Natural killer cell (primary cell): ENCODE measurements around the gene MAN1A1. TPM values are rescaled to one million over a fixed set of nuclear protein-coding genes. Genes with fewer than 3 reads are reported as not detected.
A peak's percentile ranks its signal among the peaks of the same experiment; 100 is the strongest.

Experiments
- ATAC-seq, 3 donors: fragments of 150-1000 bp in 2 of 3; fragments of 200-7000 bp in 1 of 3; cut with Tn5 transposase; 1 replicate in 1 of 3; 2 replicates in 2 of 3; pipeline ENCODE4 v1.10.0; 2021; ENCODE audit warnings: mild to moderate bottlenecking in 2 of 3, moderate library complexity in 2 of 3
- DNase-seq, 2 donors: peaks; one replicate each; pipeline versions ENCODE4 v3.0.0 to v3.0.0-alpha.2; 2013 to 2021; ENCODE audit warnings: mixed read lengths in 1 of 2
- H3K27ac ChIP-seq: one replicate; pipeline ENCODE4 v1.5.1; 2013; ENCODE audit warnings: mild to moderate bottlenecking, low read length
- H3K27me3 ChIP-seq: one replicate; pipeline ENCODE4 v1.6.1; 2013; ENCODE audit warnings: low read length; ENCODE audit not compliant: control insufficient read depth, insufficient read depth
- H3K36me3 ChIP-seq: one replicate; pipeline ENCODE4 v1.6.1; 2013; ENCODE audit warnings: low read length; ENCODE audit not compliant: control insufficient read depth, insufficient read depth
- H3K4me1 ChIP-seq: one replicate; pipeline ENCODE4 v1.6.1; 2013; ENCODE audit warnings: low read length; ENCODE audit not compliant: control insufficient read depth, insufficient read depth
- H3K4me3 ChIP-seq: one replicate; pipeline ENCODE4 v1.5.1; 2013; ENCODE audit warnings: low read length
- H3K9me3 ChIP-seq: one replicate; pipeline ENCODE4 v1.6.1; 2013; ENCODE audit warnings: low read length; ENCODE audit not compliant: control insufficient read depth, insufficient read depth
- H3K27ac Mint-ChIP-seq, 2 donors: one replicate each; pipeline ENCODE4 v1.8.0; 2022; ENCODE audit warnings: mild to moderate bottlenecking in 2 of 2, mixed read lengths in 2 of 2, moderate library complexity in 1 of 2
- H3K27me3 Mint-ChIP-seq, 2 donors: one replicate each; pipeline ENCODE4 v1.8.0; 2022; ENCODE audit warnings: low read depth in 2 of 2, mixed read lengths in 2 of 2
- H3K36me3 Mint-ChIP-seq: one replicate; pipeline ENCODE4 v1.8.0; 2022; ENCODE audit warnings: mixed read lengths
- H3K4me1 Mint-ChIP-seq, 2 donors: one replicate each; pipeline ENCODE4 v1.8.0; 2022; ENCODE audit warnings: mixed read lengths in 2 of 2
- H3K4me3 Mint-ChIP-seq: one replicate; pipeline ENCODE4 v1.8.0; 2022; ENCODE audit warnings: mild to moderate bottlenecking, moderate library complexity, mixed read lengths
- H3K9me3 Mint-ChIP-seq, 2 donors: one replicate each; pipeline ENCODE4 v1.8.0; 2022; ENCODE audit warnings: mixed read lengths in 2 of 2
- WGBS: methylation state at CpG from one replicate; pipeline ENCODE4 v1.1.7; 2013; ENCODE audit warnings: missing lambda C conversion rate; ENCODE audit not compliant: insufficient coverage; 5-methylcytosine and 5-hydroxymethylcytosine counted together
- intact Hi-C: fragments of 100-400 bp; cut with micrococcal nuclease; formaldehyde crosslinking; loops from one replicate; pipeline ENCODE4 v1.14.2; 2022
- total RNA-seq, 4 donors: library from RNA; stranded (reverse); fragments of 120-200 nt in 1 of 4; gene quantifications; one replicate each; pipeline versions ENCODE4 v1.2.3 to v1.2.4, GENCODE V29; 2013 to 2022
- TF ChIP-seq, protein P1 (sequence below): fragments of 200-600 bp; IDR thresholded peaks from one replicate; pipeline ENCODE4 v1.8.0; 2022; ENCODE audit warnings: antibody characterized with exemption

MAN1A1 gene
- total RNA-seq, 3 donors from 2014 or later (not counting 1 experiment from before 2014, with no cell fraction given) = 45.6 to 54.6 (median 53.6) TPM

DNA sequence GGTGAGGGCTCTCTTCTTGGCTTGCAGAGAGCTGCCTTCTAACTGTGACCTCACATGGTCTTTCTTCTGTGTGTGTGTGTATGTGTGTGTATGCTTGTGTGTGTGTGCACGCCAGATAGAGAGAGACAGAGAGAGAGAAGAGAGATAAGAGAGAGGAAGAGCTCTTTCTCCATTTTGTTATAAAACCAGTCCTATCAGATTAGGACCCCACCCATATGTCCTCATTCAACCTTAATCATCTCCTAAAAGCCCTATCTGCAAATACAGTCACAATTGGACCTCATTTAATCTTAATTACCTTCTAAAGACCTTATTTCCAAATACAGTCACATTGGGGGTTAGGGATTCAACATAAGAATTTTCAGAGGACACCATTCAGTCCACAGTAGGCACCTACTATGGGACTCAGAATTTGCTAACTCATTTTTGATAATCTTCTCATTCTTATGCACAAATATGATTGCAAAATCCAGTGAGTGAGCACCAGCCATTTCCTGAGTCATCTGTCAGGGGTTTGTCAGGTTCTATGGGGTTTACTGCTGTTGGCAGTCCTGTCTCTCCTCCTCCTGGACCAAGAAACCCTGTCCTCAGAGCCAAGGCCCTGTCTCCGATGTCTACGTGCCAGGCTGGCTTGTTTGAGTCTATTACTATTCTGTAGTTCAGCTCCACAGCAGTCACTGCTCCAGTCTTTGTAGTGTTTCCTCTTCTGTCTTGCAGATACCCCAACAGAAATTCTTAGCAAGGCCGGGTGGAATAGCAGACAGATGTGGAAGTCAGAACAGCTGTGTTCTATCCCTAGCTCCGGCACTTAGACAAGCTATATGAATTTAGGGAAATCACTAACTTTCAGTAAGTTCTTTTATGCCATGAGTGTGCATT lies 212.1 kb downstream of the MAN1A1 start:
- ATAC-seq = peak in 2 of 3 donors; percentile 20 to 74
- Mint-ChIP-seq H3K4me1 (peaks cover 31 to 35% of the 10 kb centered on the region in 2 donors), H3K9me3 (no peaks in the 10 kb centered on the region), H3K4me3 (no peak overlapping the region), H3K27me3 (no peaks in the 10 kb centered on the region), H3K36me3 (no peaks in the 10 kb centered on the region), H3K27ac (peak overlapping the region in 1 of 2 donors; percentile 23)
- intact Hi-C loops = no loop called here
- Histone ChIP-seq H3K27ac (no peak overlapping the region), H3K36me3 (no peaks in the 10 kb centered on the region), H3K4me3 (no peak overlapping the region), H3K27me3 (no peaks in the 10 kb centered on the region), H3K4me1 (peaks cover 15% of the 10 kb centered on the region), H3K9me3 (no peaks in the 10 kb centered on the region)
- TF ChIP-seq, protein P1, sequence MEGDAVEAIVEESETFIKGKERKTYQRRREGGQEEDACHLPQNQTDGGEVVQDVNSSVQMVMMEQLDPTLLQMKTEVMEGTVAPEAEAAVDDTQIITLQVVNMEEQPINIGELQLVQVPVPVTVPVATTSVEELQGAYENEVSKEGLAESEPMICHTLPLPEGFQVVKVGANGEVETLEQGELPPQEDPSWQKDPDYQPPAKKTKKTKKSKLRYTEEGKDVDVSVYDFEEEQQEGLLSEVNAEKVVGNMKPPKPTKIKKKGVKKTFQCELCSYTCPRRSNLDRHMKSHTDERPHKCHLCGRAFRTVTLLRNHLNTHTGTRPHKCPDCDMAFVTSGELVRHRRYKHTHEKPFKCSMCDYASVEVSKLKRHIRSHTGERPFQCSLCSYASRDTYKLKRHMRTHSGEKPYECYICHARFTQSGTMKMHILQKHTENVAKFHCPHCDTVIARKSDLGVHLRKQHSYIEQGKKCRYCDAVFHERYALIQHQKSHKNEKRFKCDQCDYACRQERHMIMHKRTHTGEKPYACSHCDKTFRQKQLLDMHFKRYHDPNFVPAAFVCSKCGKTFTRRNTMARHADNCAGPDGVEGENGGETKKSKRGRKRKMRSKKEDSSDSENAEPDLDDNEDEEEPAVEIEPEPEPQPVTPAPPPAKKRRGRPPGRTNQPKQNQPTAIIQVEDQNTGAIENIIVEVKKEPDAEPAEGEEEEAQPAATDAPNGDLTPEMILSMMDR = no peak
- 73% methylated on average over 4 of the region's 5 CpGs for WGBS
- DNase-seq = no peak

DNA sequence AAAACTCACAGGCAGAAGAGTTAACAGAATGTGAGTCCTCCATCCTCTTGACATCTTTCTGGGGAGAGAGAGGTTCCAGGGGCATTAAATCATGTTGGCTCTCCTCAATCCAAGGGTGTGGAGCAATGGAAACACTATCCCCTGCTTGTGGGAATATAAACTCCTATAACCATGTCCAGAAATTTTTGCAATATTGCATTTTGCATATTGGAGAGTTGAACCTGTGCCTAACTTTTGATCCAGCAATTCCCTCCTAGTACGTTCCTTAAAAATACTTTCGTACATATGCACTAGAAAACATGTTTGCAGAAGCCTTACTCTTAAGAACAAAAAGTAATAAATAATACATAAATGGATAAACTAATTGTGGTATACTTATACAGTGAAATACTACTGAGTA lies 214.8 kb downstream of the MAN1A1 start:
- no peaks in the 10 kb centered on the region for H3K9me3 Mint-ChIP-seq
- no peaks in the 10 kb centered on the region for H3K27me3 Mint-ChIP-seq
- no peak overlapping the region for H3K27ac Mint-ChIP-seq
- TF ChIP-seq, protein P1 = no peak
- H3K36me3 ChIP-seq = no peaks in the 10 kb centered on the region
- no peak for ATAC-seq
- H3K4me3 Mint-ChIP-seq = no peak overlapping the region
- intact Hi-C loops = no loop called here
- H3K9me3 ChIP-seq = no peaks in the 10 kb centered on the region
- H3K36me3 Mint-ChIP-seq = no peaks in the 10 kb centered on the region
- H3K27me3 ChIP-seq = no peaks in the 10 kb centered on the region
- no peak overlapping the region for H3K4me3 ChIP-seq
- no peak overlapping the region for H3K27ac ChIP-seq
- peaks cover 21 to 25% of the 10 kb centered on the region in 2 donors for H3K4me1 Mint-ChIP-seq
- DNase-seq = no peak
- H3K4me1 ChIP-seq = peaks cover 12% of the 10 kb centered on the region
- 100% methylated on average over 2 of the region's 2 CpGs for WGBS

GRCh38 chr6:119133400-119133799 lies 216.2 kb downstream of the MAN1A1 start:
- Histone ChIP-seq H3K36me3 (no peaks in the 10 kb centered on the region), H3K27ac (no peak overlapping the region), H3K27me3 (no peaks in the 10 kb centered on the region), H3K9me3 (no peaks in the 10 kb centered on the region), H3K4me3 (no peak overlapping the region), H3K4me1 (peaks cover 2% of the 10 kb centered on the region)
- no peak overlapping the region for H3K4me3 Mint-ChIP-seq
- H3K36me3 Mint-ChIP-seq = no peaks in the 10 kb centered on the region
- no peaks in the 10 kb centered on the region for H3K9me3 Mint-ChIP-seq
- peaks cover 18 to 22% of the 10 kb centered on the region in 2 donors for H3K4me1 Mint-ChIP-seq
- H3K27ac Mint-ChIP-seq = no peak overlapping the region
- WGBS = 91% methylated on average over 3 of the region's 3 CpGs
- no peak for DNase-seq
- intact Hi-C loops = no loop called here
- TF ChIP-seq, protein P1 = no peak
- ATAC-seq = no peak
- H3K27me3 Mint-ChIP-seq = no peaks in the 10 kb centered on the region
